Endometrial microvascular endothelial cells (primary cell): ENCODE data around the gene PLAGL1. TPM values are rescaled to one million over a fixed set of nuclear protein-coding genes. Genes with fewer than 3 reads are reported as not detected.

Experiments used
- in situ Hi-C: cut with HindIII; loops from 2 replicates; pipeline ENCODE4 v1.10.0; 2017; ENCODE audit warnings: low sequenced_read_pairs, low pct_unique_long_range_greater_than_20kb; ENCODE audit errors: inconsistent ontology term
- total RNA-seq: library from RNA; depleted of rRNA; stranded (reverse); fragments of >200 nt; gene quantifications from one replicate; pipeline ENCODE4 v1.2.3, GENCODE V29; 2015; ENCODE audit errors: inconsistent ontology term

The PLAGL1 gene
- total RNA-seq, 1 donor from 2014 or later, result 23.8 TPM

- in situ Hi-C loops, result no loop called here
These were observed 37.4 kb downstream of the PLAGL1 start for GRCh38 chr6:143970456-143971218.

GRCh38 chr6:143969077-143969476 is 39.0 kb downstream of the PLAGL1 start:
- in situ Hi-C loops, result no loop called here

DNA sequence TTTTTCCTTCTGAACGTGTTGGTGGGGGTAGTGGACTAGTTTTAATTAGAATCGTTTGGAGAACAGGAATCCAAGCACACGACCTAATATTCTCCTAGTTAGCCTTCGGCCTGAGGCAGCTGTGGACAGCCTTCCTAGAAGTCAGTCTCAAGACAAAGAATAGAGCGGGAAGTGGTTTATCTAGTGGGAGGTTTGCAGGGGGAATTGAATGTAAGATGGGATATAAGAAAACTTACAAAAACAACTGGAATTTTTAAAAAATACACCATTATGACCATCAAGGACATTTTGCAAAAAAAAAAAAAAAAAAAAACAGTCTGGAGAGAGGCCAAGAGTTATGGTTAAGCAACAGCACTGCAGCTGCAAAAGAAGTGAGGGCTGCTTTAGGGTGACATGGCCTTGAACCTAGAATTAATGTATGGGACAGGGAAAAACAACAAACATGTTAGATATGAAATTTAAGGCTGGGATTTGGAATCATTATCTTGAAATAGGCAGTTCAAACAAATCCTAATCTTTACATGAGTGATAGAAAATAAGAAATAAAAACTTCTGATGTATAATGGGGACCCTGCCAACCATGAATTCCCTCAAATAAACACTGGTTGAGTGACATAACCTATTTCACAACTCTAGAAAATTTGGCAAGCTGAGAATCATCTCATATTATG is 40.2 kb downstream of the PLAGL1 start:
- in situ Hi-C loops, result no loop called here

- in situ Hi-C loops, result no loop called here
These were observed 41.7 kb downstream of the PLAGL1 start for GRCh38 chr6:143966312-143966711.

- in situ Hi-C loops, result no loop called here
These were observed 42.4 kb downstream of the PLAGL1 start for GRCh38 chr6:143965503-143966171.

DNA sequence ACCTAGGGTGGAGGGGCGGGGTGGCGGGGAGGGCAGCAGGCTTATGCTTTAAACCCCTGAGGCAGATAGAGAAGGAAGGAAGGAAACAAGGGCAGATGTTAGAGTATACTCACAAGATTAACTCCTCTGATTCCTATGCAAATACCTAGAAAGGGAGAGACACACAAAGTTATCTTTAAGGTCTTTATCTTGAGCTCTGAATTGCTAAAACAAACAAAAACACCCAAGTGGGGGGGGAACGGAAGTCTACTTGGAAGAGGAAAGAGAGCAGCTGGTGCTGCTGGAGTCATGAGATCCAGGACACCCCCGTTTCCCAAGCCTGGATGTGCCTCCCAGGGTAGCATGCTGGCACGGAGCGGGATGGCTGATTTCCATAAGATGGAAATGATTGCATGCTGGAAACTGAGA is 43.4 kb downstream of the PLAGL1 start:
- in situ Hi-C loops, result no loop called here

DNA sequence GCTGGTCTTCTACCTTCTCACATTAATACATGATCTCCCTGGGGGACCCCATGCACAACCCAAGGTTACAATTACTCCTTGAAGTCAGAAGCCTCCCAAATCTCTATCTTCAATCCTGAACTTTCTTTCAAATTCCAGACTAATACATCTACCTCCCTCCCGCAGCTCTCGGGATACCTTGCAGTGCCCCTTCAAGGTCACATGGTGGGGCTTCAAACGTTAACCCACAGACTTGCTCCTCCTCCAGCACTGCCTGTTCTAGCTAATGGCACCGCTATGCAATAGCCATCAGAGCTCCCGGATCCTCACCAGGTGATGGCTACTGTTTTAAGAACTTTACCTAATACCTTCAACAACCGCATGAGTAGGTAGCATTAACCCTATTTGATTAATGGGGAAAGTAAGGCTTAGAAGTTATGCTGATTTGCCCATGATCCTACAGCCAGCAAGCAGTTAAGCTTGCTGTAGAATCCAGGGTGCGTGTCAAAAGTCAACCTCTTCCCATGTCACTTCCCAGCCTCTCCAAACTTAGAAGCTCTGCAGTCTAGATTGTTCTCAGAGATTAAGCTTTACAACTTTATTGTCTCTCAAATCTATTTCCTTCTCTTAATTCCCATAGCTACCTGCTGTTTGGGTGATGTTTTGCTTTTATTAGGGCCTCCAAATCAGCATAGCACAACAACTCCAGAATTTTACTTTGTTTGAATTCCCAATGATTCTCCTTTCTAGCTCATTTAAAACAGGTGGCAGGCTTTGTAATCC is 44.7 kb downstream of the PLAGL1 start:
- in situ Hi-C loops, result no loop called here

GRCh38 chr6:143961886-143962878 is 45.9 kb downstream of the PLAGL1 start:
- in situ Hi-C loops, result no loop called here

DNA sequence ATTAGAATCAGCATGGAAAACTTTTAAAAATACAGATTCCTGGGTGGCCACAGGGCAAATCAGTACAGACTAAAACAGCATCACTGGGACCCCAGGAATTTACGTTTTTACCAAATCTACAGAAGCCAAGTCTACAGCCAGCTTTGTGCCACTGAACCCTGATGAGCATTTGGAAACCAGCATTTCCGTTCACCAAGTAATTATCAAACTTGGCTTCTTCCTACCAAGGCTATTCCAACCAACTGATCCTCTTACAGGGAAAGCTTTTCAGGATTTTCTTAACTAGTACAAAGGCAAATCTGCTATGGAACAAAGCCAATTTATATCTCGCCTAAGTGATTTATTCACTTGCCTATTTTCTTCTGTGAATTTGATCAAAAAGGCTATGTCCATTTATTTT is 47.0 kb downstream of the PLAGL1 start:
- in situ Hi-C loops, result no loop called here

DNA sequence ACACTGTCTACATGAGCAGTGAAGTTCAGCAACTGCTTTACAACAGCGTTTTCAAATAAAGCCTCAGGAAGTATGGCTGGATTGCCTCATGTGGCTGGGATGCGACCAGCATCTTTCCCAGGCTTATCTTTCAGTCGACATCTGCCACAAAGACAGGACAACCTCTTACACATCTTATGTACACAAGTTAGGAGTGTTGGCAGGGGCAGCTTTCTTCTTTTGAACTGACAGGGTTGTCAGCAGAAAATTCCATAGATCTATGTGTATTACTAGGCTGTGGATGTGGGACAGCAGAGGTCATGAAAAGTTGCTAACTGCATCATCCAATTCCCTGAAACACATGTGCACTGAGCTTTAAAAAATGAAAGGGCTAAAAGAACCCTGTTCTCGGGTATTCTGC is 48.1 kb downstream of the PLAGL1 start:
- in situ Hi-C loops, result no loop called here

- in situ Hi-C loops, result no loop called here
These were observed 49.1 kb downstream of the PLAGL1 start for GRCh38 chr6:143958839-143959399.

GRCh38 chr6:143957679-143958274 is 50.3 kb downstream of the PLAGL1 start:
- in situ Hi-C loops, result no loop called here

- in situ Hi-C loops, result no loop called here
These were observed 52.1 kb downstream of the PLAGL1 start for GRCh38 chr6:143955971-143956370.

- in situ Hi-C loops, result no loop called here
These were observed 54.1 kb downstream of the PLAGL1 start for GRCh38 chr6:143953922-143954321.

DNA sequence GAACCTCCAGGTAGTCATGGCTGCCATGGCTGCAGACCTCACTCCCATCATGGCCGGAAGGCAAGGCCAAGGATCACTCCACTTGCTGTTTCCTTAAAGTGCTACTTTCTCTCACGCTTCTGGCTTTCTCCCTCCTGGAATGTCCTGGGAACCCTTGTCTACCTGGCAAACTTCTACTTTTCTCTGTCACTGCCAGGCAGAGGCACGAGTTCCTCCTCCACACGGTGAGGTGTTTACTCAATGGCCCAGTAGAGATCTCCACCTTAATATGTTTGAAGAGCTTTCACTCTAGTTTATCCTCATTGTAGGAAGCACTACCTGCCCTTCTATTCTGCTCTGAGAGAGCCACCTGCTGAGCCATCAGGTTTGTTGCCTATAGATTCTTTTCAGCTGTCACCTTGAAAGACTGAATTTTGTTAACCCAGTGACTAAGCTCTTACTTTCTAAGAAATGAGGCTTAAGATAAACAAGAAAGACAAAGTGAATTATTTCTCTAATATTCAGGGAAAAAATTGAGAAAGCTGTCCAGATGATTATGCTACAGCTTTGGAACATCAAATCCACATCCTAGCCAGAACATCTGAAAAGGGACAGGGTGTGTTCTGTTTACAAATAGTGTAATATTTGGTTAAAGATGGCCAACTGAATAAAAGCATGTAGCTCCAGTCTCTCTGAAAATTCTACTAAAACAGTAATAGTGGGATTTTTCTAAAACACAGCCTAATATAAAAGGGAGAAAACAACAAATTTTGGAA is 54.9 kb downstream of the PLAGL1 start:
- in situ Hi-C loops, result no loop called here

DNA sequence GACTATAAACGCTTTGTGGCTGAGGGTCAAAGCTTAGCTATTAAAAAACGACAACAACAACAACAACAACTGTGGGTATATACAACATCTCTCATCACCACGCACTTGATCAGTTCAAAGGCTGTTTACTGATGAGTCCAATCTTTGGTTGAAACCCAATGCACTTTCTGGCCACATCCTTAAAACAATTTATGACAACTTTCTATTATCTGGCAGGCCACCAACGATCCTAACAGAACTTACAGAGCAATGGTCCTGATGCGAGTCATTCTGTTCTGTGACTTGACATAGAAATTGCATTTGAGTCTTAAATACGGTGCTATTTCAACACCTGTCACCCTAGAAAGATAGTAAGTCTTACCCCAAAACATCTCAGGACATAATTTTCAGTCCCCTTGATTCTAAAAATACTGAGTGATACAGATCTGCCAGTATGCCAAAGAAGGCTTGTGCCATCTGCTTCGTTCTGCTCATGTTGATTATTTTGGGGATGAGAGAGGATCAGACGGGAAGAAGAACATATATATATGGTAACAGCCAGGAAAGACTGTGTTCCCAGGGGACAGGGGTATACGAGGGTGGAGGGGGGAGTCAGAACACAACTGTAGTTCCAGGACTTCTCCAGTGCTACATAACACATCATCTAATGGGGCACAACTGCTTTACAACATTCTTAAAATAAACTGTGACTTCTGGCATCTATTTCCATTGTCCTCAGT is 55.8 kb downstream of the PLAGL1 start:
- in situ Hi-C loops, result no loop called here
